RPMI8226 (cell line): ENCODE measurements around the gene BLACAT1.
"Not testable (repeated sequence)": the region's sequence is repeated elsewhere in the genome, so short reads cannot be mapped to it uniquely, and the experiment has no call there.

Experiments used
- DNase-seq: peaks from one replicate; pipeline ENCODE4 v3.0.0-alpha.2; 2015

Gene BLACAT1

DNA sequence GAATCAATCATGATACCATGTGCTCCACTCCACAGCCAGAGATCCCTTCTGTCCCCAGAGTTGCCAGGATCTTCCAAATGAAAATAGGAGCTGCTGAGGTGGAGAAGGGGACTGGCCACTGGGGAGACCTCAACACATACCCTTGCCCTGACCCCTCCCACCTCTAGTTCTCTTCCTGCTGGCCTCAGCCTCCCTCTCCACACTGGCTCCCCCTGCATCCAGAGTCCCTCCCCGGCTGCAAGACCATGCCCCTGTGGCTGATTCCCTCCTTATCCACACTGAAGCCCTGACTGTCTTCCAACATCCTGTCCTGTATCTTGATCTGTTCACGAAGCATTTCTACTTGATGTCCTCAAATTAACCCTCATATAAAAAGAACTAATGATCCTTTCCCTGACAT is 27.5 kb upstream of the BLACAT1 start:
- no peak for DNase-seq

DNA sequence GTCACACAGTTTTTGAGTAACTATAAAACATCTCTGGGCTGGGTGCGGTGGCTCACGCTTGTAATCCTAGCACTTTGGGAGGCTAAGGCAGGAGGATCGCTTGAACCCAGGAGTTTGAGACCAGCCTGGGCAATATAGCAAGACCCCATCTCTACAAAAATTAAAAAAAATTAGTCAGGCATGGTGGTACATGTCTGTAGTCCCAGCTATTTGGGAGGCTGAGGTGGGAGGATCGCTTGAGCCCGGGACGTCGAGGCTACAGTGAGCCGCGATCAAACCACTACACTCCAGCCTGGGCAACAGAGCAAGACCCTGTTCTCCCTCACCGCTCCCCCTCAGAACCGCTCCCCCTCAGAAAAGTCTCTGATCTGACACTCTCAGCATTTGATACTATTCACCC is 26.7 kb upstream of the BLACAT1 start:
- DNase-seq, result not testable (repeated sequence)

DNA sequence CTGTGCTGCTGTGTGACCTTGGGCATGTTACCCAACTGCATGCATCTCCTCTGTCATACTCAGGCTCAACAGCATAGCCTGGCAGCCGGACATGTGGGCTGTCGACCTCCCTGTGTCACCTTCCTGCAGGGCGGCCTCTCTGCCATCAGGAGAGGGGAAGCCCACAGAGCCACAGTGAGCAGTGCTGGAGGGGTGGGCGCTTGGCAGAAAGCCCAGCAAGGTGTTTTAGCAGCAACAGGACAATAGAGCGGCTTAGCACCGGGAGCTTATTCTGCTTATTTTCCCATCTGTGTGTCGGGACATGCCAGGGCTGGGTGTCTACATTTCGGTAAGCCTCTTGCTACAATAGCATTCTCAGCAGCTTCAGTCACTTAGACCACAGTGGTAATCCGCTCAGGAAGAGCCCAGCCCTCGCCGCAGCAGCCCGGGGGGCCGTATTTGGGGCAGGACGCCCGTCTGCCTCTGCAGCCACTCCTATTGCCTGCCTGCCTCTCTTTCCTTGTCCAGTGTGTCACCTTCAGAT is 25.8 kb upstream of the BLACAT1 start:
- DNase-seq, result peak; percentile 56

DNA sequence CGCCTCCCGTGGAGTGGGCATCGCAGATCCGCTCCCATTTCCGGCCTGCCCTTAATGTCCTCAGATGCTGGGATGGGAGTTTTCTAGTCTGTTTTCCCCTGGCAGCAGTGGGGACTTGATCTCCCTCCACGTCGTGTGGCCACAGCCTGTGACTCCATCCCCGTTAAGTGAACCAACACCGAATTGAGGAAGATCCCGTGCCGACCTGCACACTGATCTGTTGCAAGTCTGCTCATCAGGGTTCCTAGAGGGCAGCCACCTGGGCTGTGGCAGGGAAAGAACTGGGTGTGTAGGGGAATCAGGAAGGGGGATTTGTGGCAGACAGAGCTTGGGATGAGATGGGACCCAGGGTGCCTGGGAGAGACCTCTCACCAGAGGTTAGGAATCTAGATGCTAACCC is 25.4 kb upstream of the BLACAT1 start:
- DNase-seq, result peak; percentile 40

DNA sequence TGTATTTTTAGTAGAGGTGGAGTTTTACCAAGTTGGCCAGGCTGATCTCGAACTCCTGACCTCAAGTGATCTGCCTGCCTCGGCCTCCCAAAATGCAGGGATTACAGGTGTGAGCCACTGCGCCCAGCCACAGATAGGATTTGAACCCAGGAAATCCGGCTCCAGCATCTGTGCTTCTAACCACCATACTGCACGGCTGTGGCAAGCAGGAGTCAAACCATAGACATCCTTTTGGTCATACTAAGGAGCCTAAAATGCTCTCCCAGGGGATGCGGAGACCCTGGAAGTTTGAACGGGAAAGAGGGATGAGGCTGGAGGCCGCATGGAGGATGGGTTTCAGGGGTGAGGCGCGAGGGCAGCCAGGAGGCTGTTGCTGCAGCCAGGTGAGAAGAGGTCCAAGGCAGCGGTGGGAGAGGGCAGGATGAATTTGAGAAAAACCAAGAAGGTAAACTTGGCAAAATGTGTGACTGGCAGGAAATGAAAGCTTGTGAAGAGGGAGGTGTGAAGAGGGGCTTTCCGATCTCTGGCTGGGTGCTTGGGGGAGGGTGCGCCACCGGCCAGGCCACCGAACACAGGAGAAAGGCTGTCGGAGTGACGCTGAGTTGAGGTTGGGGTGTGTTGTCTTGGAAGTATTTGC is 24.6 kb upstream of the BLACAT1 start:
- DNase-seq, result peak; percentile 47

DNA sequence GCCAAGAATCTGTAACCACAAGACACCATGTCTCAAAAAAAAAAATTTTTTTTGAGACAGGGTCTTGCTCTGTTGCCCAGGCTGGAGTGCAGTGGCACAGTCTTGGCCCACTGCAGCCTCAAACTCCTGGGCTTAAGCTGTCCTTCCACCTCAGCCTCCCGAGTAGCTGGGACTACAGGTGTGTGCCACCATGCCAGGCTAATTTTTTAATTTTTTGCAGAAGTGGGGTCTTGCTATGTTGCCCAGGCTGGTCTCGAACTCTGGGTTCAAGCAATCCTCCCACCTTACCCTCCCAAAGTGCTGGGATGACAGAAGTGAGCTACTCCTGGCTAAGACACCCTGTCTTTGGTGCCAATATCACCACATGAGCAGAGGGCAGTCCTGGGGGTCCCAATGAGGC is 23.1 kb upstream of the BLACAT1 start:
- DNase-seq, result not testable (repeated sequence)

DNA sequence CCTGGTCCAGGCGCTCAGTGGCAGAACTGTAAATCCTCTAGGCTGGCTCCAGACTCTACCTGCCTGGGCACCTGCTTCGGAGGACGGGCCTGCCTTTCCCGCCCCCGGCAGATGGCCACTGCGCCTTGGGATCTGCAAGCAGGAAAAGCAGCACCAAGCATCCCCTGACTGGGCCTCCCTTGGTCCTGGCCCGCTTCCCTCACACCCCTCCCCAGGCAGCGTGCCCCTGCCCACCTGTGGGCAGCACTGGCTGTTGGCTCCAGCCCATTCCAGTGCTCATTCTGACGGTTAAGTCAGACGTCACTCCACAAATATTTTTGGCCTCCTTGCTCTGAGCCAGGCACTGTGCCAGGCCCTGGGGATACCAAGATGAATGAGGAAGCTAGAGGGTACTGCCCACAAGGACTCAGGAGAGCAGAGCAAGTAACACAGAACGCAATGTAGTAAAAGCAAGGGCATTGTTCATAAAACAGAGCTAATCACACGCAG is 22.0 kb upstream of the BLACAT1 start:
- DNase-seq, result peak; percentile 82

DNA sequence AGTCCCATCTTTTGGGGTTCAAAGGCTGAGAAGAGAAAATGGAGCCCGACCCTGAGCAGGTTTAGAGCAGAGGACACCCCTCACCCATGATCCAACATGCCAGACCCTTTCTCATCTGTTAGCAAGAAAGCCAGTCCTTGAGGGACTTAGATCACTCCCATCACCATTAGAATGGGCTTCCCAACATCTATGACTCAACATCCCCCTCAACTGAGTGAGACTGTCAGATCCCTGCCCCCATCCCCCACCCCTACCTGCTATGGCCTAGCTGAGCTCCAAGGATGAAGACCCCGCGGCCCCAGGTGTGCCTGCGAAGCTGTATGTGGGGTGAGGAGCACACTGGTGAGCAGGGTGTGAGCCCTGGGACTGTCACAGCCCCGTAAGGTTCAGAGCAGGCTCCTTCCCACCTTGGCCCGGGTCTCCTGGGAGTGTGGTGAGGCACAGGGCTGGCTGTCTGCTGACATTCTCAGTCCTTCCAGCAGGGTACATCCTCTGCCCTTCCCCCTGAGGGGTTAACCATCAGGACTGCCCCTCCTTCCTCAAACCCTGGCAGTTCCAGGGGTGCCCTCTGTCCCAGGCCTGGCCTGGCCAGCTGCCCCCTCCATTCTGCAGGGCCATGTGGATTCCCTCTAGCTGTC is 21.4 kb upstream of the BLACAT1 start:
- no peak for DNase-seq

DNA sequence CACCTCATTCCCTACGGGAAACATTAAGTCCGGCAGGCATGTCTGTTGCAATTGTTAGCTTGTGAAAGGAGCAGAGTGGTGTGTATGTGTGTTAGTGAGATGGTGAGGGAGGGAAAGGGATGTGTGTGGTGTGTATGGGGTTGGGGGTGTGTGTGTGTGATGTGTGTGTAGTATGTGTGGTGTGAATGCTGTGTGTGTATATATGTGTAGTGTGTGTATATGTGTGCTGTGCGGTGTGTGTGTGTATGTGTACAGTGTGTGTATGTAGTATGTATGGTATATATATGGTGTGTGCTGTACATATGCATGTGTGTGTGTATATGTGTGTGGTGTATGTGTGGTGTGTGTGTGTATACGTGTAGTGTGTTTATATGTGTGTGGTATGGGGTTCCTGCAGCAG is 20.8 kb upstream of the BLACAT1 start:
- no peak for DNase-seq

DNA sequence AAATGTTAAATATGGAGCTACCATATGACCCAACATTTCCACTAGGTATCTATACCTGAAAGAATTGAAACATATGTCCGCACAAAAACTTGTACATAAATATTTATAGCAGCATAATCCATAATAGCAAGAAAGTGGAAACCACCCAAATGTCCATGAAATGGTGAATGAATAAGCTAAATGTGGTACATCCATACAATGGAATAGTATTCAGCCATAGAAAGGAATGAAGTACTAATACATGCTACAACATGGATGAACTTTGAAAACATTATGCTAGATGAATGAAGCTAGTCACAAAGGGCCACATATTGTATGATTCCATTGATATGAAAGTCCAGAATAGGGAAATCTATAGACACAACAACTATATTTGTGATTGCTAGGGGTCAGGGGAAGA is 20.0 kb upstream of the BLACAT1 start:
- DNase-seq, result no peak

DNA sequence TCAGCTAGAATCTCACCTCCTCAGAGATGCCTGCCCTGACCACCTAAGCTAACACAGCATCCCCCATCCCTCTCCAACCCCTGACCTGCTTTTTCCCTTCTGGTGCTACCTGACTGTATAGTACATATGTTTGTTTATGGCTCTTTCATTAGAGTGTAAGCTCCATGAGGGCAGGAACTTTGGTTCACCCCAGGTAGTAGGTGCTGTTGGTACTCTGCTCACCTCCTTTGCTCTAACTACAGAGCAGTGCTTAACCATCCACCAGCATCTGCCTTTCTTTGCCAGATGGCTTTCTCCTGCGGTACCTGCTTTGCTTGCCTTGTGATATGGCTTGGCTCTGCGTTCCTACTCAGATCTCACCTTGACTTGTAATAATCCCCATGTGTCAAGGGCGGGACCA is 18.7 kb upstream of the BLACAT1 start:
- DNase-seq, result no peak

DNA sequence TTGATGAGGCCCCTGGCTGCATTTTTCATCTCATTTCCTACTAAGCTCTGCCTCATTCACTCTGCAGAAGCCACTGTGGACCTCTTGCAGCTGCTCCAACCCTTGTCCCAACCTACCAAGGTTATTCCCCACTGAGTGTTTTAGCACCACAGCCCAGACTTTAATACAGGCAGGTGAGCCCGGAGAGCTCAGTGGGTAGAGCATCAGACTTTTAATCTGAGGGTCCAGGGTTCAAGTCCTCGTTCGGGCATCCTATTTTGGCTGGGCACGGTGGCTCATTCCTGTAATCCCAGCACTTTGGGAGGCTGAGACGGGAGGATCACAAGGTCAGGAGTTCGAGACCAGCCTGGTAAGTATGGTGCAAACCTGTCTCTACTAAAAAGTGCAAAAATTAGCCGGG is 18.1 kb upstream of the BLACAT1 start:
- DNase-seq, result no peak

DNA sequence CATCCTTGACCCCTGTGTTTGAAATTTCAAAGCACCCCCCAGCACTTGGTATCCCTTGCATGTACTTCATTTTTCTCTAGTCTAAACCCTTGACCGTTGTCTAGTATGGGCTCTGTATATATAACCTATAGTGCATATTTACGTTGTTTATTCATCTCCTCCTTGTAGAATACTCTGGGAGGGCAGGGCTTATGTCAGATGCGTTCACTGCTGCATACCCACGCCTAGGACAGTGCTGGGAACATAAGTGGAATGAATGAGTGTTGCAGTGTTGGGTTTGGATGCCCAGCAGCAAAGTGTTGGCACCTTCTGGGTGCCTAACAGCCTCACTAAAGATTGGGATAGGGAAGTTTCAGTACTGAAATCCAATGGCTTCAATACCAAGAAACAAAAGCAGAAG is 17.6 kb upstream of the BLACAT1 start:
- DNase-seq, result no peak

DNA sequence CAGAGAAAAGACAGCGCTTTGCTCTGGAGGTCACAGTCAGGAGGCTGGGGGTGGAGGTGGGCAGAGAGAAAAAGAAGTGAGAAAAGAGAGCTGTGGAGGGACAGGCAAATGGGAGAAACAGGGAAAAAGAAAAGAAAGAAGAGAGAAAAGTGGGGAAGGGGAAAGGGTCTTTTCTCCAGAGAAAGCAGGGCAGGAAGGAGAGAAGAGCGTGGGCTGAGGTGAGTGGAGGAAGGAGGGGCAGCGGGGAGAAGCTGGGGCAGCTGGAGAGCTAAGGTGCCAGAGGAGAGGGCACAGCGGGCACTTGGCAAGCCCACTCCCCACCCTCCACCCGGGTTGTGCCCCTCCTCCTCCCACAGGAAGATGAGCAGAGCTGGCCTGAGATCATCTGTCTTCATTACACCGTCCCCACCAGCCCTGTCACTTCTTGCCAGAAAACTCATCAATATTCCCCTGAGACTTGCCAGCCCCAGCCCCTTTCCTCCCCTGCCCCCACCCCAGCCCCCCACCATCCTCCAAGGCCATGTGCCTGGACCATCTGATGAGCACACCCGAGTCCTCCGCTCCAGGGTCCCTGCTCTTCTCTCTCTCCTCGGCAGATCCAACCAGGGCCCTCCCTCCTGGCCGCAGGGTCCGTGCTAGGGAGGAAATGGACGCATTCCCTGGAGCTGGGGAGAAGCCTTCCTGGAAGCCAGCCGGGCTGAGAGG is 17.0 kb upstream of the BLACAT1 start:
- no peak for DNase-seq

DNA sequence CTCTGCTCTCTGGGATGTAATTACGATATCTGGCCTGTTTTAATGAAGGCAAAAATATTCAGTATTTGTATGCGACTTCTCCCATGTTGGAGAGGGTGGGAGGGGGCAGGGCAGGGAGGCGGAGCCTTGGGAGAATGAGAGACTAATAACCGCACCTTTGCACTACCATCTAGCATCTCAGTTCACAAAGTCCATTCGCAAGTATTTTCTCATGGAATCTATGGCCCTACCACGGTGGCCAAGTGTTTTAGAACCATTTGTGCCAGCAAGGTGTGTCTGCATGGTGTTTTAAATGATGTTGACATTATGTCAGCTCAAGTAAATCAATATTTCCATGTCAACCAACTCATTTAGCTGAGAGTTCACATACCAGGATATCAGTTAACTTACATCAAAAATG is 14.3 kb upstream of the BLACAT1 start:
- no peak for DNase-seq

DNA sequence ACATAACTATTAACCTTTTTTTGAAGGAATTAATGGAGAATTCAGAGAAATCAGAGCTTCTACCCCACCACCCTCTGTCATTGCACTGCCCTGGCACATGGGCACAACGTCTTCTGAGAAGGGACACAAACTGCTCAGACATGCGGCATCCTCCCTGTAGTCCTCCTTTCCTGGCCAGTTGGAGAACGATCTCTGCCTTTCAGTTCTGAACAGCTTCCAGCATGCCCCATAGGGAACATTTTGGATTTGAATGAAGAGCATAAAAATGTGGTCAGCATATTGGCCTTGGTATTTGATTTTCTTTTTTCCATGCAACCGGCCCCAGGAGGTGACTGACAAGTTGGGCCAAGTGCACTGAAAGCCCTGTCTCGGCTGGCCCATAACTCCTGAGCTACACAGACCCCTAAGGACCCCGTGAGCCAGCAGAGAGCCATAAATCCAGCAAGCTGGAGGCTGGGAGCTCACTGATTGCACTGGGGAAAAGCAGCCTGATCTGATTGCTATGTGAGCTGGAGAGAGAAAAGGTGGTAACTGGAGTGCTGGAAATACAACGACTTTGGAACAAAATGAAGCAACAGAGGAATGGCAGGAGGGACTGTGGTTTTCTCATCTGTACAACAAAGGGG is 10.9 kb upstream of the BLACAT1 start:
- no peak for DNase-seq

DNA sequence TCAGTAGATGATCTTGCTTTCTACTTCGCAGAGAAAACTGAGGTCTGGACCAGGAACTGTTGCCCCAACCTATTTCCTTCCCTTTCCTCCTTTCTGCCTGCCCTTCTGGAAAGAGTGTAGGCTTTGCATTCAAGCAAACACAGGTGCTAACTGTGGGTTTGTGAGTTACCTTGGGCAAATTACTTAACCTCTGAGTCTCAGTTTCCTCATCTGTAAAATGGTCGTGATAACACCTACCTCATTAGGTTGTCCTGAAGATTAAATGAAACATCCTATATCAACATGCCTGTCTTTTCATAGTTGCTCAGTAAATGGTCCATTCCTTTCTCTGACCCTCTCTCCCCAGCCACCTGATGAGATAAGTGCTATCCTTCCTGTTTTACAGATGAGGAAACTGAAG is 9.5 kb upstream of the BLACAT1 start:
- DNase-seq, result no peak

DNA sequence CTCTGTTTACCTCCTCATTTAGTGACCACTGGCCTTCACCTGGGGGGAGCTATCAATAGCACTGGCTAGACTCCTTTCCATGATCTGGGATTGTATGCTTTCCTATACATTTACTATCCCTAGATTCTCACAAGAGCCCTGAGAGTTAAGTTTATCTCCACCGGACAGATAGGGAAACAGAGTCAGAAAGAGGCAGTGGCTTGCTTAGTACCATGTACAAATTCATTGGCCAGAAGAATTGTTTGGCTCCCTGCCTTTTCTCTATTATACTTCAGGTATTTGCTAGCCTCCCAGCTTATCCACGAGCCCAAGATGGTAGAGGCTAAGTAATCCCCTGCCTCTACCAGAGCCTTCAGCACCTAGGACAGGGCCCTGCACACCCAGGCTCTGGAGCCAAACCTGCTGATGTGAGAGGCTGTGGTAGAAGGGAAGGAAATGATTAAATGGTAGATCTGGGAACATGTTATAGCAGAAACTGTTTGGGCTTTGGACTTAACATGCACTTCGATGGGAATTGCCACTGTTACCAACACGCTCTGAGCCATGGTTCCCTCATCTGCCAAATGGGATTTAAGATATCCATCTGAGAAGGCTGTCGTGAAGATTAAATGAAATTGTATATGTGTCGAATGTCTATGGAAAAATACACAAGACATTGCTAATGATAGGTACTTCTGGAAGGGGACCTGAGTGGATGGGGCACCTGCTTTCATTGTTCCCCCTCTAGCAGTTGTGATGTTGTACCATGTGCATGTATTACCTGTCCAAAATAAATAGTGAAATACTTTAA is 3.1 kb upstream of the BLACAT1 start:
- DNase-seq, result peak; percentile 70

DNA sequence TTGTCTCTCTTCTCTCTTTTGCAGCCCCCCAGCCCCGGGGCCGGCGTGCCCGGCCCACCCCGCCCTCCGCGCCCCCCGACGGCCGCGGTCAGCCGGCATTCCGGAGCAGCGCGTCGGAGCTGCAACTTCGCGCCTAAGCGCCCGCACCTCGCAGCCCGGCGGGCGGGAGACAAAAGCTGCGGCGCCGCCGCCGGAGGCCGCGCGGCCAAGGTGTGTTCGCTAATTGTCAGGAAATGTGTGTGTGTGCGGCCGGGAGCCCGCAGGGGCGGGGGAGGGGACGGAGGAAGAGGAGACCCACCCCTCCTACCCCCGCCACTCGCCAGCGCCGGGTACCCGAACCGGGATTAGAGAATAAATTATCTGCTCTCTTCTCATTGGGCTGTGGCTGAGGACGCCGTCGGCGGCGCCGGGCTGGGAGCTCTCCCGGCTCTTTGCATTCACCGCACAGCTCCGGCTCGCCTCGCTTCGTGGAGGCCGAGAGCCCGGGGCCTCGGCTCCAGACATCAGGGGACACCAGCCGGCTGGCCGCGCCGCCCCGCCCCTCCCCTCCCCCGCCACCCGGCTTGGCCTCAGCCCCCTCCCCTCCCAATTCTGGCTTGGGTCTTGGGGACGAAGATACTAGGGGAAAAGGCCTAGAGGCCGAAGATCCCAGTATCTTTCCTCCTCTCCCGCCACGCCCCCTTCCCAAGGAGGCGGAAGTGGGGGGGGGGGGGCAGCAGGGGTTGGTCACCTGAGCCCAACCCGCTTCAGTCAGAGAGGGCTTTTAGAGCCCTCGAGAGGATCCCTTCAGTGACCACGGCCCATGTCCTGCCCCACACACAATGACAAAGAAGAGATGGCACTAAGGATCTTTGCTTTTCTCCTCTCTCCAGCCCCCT is 1.3 kb upstream of the BLACAT1 start:
- DNase-seq, result no peak

DNA sequence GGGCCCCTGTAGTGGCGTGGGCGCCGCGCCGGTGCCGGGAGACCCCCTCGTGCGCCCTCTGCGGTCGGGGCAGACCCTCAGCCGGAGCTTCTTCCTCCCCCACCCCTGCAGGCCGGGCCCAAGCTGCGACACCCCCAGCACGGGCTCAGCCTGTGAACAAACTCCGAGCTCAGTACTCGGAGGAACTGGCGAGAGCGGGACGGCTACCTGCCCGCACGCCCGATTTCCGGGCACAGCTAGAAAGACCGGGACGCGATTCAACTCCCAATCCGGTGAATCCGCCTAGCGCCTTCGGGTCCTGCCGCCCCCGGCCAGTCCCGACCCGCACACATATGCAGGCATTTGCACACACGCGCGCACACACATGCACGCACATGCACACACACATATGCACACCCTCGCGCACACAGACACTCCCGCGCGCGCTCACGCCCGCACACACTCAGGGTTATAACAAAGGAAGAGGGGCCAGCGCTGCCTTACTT is 580 bp upstream of the BLACAT1 start:
- no peak for DNase-seq

DNA sequence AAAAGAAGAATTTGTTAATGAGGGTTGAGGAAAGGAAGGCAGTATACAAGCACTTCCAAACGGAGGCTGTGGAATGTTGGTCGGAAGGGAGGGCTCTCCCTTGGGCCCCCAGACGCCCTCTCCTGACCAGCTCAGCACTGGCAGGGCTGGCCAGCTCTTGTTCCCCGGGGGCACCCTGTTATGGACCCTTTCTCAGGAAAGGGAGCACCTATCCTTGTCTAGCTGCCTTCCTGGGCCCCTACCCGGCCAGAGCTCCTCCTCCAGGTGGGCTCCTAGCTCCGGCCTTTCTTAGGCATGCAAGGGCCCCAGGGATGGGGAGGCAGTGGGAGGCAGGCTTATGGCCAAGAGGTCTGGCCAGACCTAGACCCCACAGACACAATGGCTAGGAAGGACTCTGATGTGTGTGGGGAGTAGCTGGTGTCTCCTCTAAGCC is 926 bp downstream of the BLACAT1 start:
- DNase-seq, result no peak
